GM18499 (cell line): ENCODE measurements around the gene KRTAP10-11.
"Not testable (repeated sequence)": the region's sequence is repeated elsewhere in the genome, so short reads cannot be mapped to it uniquely, and the experiment has no call there.

ENCODE experiments used
- ATAC-seq: cut with Tn5 transposase; IDR thresholded peaks from one replicate; pipeline ENCODE4 v1.9.1; 2021; ENCODE audit warnings: moderate number of reproducible peaks; ENCODE audit not compliant: insufficient read depth, unreplicated experiment

Gene KRTAP10-11

GRCh38 chr21:44637018-44637850 is 9.0 kb upstream of the KRTAP10-11 start, which contains the start of gene KRTAP10-10:
Gene KRTAP10-10, plus strand, starts transcription at chr21:44637356. Its CDS starts 62 bp downstream, at chr21:44637418.
- ATAC-seq, result no peak

DNA sequence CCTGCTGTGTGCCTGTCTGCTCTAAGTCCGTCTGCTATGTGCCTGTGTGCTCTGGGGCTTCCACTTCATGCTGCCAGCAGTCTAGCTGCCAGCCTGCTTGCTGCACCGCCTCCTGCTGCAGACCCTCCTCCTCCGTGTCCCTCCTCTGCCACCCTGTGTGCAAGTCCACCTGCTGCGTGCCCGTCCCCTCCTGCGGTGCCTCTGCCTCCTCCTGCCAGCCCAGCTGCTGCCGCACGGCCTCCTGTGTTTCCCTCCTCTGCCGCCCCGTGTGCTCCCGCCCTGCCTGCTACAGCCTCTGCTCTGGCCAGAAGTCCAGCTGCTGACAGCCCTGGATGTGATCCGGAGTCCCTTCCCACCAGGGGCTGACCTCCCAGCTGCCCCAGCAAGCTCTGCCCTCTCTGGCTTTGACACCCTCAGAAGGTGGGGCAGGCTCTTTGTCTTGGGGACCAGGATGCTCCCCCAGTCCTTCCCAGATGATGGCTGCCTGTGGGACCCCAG is 8.3 kb upstream of the KRTAP10-11 start:
- ATAC-seq, result not testable (repeated sequence)

DNA sequence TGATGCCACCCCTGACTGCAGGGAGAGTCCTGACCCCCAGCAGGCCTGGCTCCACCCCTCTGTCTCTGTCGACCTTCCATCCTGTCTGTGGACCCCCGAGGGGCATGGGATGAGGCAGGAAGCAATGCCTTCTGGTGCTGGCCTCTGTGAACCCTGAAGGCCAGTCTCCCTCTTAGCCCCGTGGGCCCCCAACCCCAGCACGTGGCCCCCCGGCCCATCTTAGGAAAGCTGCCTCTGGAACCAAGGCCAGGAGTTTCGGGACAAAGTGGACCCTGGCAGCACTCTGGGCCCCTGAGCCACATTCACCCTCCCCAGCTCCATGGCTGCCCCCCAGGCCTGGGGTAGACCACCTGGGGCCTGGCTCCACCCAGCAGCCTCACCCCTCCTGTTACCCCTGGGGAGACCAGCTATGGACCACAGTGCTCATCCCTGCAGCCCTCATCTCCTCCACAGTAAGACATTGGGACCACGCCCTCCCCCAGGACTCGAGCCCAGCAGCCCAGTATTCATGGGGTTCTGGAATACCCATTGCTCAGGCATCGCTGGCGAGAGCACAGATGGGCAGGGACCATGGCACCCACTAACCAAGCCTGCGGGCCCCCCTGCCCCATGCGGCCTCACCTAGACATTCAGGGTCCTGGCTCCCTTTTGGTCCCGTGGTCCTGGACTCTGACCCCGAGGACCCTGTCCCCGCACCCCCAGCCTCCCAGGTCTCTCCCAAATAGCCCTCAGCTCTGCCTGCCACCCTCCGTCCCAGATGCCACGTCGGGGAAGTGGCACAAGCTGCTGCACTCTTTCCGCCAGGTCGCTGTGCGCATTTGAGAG is 7.5 kb upstream of the KRTAP10-11 start:
- ATAC-seq, result not testable (repeated sequence)

DNA sequence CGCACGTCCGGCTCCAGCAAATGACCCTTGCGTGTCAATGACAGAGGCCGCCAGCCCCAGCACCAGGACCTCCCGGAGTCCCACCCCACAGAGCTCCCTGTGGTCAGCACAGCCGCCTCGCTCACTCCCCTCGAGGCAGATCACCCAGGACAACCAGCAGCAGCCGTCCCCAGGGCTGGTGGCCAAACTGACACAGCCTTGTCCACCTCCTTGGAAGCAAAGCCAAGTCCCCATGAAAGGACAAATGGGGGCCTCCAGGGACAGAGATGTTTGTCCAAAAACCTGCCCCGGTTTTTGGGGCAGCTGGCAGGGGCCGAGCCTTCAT is 6.9 kb upstream of the KRTAP10-11 start:
- ATAC-seq, result no peak

GRCh38 chr21:44640761-44641160 is 5.5 kb upstream of the KRTAP10-11 start:
- no peak for ATAC-seq

DNA sequence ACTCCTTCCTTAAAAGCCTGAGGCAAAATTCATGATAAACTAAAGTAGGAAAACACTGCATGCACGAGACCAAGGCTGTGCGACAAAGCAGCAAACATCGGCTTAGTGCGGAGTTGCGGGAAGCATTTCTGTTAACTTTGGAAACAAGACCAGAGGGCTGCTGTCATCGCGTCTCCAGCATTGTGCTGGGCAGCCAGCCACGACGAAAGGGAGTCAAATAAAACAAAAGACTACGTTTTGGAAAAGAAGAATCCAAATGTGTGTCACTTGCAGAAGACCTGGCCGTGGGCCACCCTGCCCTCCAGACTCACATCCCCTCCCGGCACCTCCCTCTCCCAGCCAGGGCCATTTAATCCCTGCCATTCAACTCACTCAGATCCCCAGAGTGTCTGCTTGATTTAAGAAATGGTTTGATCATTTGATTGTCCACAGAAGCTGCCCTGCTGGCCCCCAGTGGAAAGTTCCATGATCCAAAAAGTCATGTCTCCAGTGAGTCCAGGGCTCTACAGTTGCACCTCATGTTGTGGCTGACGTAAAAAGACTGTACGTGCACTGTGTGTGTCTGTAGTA is 2.4 kb upstream of the KRTAP10-11 start:
- no peak for ATAC-seq

GRCh38 chr21:44644878-44645277 is 1.3 kb upstream of the KRTAP10-11 start:
- no peak for ATAC-seq

GRCh38 chr21:44647222-44647552 is 973 bp downstream of the KRTAP10-11 start:
- ATAC-seq, result no peak

- ATAC-seq, result no peak
Measured at GRCh38 chr21:44648557-44649311, 2.5 kb downstream of the KRTAP10-11 start.

DNA sequence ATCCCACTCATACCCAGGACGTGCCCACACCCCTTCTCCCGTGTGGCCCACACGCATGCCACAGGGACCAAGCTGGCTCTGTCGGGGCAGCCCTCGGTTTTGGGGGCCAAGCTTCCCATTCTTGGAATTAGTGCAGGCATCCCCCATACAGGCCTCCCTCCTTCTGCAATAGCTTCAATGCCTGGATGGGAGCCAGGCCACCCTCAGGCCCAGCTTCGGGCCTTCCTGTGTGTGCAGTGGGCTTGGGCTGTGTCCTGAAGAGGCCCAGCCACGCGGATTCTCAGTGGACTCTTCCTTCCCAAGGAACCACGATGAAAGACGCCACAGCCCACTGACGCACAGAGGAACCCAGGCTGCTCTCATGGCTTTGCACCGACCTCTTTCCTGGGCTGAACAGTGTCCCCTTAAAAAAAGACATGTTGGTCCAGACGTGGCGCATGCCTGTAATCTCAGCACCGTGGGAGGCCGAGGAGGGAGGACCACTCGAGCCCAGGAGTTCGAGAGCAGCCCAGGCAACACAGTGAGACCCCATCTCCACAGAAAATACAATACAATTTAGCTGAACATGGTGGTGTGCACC is 3.4 kb downstream of the KRTAP10-11 start:
- ATAC-seq, result no peak

GRCh38 chr21:44650265-44650972 is 4.2 kb downstream of the KRTAP10-11 start:
- ATAC-seq, result no peak

DNA sequence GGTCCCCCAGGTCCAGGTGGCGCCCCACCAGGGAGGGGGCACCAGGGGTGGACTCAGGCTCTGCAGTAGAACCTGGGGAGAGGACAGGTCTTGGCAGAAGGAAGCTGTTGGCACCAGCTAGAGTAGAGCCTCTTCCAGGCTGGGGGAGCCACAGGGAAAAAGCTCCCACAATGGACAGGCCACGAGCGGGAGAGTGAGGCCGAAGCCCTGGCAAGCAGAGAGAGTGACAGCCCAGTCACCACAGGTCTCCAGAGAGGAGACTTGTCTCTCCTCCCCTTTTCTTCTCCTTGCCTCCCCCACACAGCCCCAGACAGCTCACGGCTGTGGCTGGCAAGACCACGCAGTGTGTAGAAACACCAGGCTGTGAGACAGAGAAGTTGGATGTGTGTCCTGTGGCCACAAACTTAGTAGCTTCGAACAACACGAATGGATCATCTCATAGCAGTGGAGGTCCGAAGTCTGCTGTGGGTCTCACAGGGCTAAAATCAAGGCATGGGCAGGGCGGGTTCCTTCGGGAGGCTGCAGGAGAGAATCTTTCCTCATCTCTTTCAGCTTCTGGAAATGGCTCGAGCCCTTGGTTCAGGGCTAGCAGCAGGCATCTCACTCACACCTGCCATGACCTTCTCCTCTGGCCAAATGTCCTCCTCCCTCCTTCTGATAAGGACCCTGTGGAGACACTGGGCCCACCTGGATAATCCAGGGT is 4.9 kb downstream of the KRTAP10-11 start:
- ATAC-seq, result no peak

DNA sequence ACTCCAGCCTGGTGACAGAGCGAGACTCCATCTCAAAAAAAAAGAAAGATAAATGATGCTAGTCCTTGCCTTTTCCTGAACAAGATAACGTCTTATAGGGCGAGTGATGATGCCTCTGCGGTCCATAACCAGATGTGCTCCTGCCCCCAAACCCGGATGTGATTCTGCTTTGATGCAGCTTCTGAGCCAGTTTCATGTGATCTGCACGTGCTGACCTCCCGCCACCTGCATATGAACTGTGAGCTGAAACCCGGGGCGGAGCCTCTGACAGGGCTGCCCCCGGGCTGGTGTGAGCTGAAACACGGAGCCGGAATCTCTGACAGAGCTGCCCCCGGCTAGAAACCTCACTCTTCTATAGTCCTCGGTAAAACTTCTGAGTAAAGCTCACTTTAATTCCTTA is 6.9 kb downstream of the KRTAP10-11 start:
- no peak for ATAC-seq

- no peak for ATAC-seq
Measured at GRCh38 chr21:44653656-44654575, 7.7 kb downstream of the KRTAP10-11 start.

DNA sequence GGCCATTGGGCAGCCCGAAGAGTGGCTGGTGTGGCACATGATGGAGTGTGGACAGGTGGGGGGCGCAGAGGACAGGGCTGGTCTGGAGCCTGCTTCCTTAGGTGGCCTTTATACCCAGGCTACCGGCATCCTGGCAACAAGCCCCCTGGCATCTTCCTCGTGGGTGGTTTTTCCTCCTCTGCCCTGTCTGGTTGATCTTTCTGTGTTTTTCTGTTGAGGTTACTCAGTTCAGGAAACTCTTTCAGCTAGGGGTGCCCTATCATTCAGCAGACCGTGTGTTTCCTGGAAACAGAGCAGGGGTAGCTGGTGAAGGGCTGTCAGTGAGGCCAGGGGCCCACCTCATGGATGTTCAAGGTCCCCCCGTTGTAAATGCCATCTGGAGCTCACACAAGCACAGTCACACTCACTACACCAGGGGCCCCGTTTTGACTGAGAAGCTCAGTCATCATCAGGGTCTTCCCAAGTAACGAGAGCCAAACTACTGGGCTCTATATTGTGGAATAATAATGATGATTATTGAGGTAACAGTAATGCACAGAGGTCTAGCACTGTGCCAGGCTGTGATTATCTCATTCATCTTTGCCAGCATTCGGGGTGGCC is 8.5 kb downstream of the KRTAP10-11 start, which contains the start of gene KRTAP12-4:
KRTAP12-4 (minus strand) TSS at position 84 of the 600 bp plus-strand sequence; CDS start at position 39, 45 bp downstream.
- no peak for ATAC-seq

DNA sequence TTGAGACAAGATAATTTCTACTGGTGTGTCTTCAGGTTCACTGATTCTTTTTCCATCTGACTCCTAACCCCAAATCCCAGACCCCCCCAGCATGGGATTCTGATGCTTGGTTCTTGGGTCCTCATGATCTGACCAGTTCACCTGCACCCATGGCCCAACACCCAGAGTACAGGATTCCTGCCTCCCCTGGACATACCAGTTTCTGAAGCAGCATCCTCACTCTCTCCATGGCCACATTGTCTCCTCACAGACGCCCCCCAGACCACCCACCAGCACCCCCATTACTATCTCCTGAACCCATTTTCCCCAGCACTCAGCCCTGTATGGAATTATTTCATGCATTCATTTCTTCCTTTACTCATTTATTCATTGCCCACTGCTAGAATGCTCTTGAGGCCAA is 10.7 kb downstream of the KRTAP10-11 start:
- no peak for ATAC-seq
